ENCODE results near the gene PBX4.

Gene PBX4

GRCh38 chr19:19514215-19514657 is 104.3 kb downstream of the PBX4 start:
- TF ChIP-seq, protein P1, sequence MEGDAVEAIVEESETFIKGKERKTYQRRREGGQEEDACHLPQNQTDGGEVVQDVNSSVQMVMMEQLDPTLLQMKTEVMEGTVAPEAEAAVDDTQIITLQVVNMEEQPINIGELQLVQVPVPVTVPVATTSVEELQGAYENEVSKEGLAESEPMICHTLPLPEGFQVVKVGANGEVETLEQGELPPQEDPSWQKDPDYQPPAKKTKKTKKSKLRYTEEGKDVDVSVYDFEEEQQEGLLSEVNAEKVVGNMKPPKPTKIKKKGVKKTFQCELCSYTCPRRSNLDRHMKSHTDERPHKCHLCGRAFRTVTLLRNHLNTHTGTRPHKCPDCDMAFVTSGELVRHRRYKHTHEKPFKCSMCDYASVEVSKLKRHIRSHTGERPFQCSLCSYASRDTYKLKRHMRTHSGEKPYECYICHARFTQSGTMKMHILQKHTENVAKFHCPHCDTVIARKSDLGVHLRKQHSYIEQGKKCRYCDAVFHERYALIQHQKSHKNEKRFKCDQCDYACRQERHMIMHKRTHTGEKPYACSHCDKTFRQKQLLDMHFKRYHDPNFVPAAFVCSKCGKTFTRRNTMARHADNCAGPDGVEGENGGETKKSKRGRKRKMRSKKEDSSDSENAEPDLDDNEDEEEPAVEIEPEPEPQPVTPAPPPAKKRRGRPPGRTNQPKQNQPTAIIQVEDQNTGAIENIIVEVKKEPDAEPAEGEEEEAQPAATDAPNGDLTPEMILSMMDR (IDR thresholded peaks at IDR 0.05; ENCODE audit: low read depth, low read length, missing control alignments): no peak
- no peak overlapping the region for H3K4me3 ChIP-seq (ENCODE audit: low read depth, low read length)
- in situ Hi-C loops (cut with HindIII; ENCODE audit: low sequenced_read_pairs): no loop called here
- DNase-seq (ENCODE audit: low read depth): no peak

GRCh38 chr19:19513682-19514081 is 104.8 kb downstream of the PBX4 start:
- in situ Hi-C loops (cut with HindIII; ENCODE audit: low sequenced_read_pairs): no loop called here

More at GRCh38 chr19:19513682-19514081, 104.8 kb downstream of the PBX4 start:
- H3K4me3 ChIP-seq (ENCODE audit: low read depth, low read length): no peak overlapping the region
- TF ChIP-seq, protein P1 (IDR thresholded peaks at IDR 0.05; ENCODE audit: low read depth, low read length, missing control alignments): no peak
- no peak for DNase-seq (ENCODE audit: low read depth)
